Stimulated activated CD4-positive, alpha-beta T cell treated with anti-CD3 and anti-CD28 coated beads, Interleukin-1b, Interleukin-23, amount 100 ng/mL, for 4 hours (primary cell): ENCODE data around the gene REXO4.
"Not testable (repeated sequence)": the region's sequence is repeated elsewhere in the genome, so short reads cannot be mapped to it uniquely, and the experiment has no call there.

Experiments used
- DNase-seq, 2 donors: peaks; one replicate each; pipeline ENCODE4 v3.0.0-alpha.2; 2020; ENCODE audit warnings: low read depth in 2 of 2

Gene REXO4

DNA sequence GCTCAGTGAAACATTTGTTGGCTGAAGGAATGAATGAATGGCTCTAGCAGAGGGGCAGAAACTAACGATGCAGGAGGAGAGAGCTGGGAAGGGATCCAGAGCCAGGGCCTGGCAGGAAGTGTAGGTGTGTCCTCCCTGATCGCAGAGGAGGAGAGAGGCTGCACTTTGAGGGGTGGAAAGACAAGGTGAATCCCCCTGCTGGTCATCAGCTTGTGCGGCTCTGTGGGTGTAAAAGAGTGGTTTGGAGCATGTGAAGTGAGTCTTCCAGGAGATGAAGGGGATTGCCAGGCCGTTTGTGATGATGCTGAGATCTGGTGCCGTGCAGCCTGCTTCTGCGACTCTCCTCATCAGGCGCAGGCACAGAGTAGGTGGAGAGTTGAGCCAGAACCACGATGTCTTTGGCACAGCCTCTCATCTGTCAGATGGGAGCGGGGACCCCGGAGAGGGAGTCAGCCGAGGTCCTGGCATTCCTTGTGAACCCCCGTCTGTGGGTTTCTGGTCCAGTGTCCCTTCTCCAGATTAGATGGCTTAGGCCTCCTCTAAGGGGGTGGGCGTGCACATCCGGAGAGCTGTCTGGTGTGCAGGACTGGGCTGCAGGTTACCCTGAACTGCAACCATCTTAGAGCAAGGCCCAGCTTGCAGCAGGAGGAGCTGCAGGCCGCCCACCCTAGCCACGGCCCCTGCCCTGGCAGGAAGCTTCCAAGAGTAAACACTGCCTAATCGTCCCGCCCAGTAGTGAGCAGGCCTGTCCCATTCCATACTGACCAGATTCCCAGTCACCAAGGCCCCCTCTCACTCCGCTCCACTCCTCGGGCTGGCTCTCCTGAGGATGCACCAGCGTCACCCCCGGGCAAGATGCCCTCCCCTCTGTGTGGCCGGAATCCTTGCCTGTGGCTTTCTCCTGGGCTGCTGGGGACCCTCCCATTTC is 4.1 kb upstream of the REXO4 start, which contains the start of gene ADAMTS13:
Gene ADAMTS13, plus strand, starts transcription at position 753 of the 928 bp plus-strand sequence. Its CDS starts 77 bp downstream, at position 830.
- DNase-seq: no peak

GRCh38 chr9:133420392-133420827 is 2.6 kb upstream of the REXO4 start:
- DNase-seq: no peak

DNA sequence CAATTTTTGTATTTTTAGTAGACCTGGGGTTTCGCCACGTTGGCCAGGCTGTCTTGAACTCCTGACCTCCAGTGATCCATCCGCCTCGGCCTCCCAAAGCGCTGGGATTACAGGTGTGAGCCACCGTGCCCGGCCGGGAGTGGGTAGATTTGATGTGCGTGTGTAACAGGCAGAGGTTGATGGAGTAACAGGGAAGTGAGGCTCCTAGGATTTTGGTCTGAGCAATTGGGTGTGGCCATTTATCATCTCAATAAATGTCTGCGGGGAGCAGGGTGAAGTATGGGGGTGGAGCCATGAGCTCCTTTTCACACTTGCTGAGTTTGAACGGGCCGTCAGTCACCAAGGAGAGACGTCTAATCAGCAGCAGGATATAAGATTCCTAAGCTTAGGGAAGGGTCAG is 1.2 kb upstream of the REXO4 start:
- DNase-seq: no peak

DNA sequence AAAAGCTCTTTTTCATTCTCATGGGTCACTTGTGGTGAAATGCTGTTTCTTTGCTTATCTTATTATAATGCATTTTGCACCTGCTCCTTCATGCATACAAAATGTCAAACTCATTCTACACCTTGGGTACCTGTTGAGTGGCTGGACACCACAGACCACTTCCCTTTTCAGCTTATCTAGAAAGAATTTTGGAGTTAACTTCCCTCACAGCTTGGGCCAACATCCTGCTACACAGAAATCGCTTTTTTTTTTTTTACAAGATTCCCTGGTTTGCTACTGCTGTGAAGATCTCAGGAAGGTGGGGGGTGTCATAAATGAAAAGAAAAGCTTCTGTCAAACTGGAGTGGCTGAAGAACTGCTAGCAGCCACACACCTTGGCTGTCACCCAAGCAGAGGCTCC is 2.6 kb downstream of the REXO4 start:
- no peak for DNase-seq

DNA sequence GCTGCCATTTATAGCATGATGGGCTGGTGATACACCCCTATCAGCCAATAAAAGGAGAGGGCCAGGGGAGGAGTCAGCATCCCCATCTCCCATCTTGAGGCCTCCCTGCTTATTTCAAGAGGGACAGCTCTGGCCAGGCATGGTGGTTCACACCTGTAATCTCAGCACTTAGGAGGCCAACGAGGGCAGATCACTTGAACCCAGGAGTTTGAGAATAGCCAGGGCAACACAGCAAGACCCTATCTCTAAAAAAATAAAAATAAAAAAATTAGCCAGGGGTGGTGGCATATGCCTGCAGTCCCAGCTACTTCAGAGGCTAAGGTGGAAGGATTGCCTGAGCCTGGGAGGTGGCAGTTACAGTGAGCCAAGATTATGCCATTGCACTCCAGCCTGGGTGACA is 9.8 kb downstream of the REXO4 start:
- no peak for DNase-seq

DNA sequence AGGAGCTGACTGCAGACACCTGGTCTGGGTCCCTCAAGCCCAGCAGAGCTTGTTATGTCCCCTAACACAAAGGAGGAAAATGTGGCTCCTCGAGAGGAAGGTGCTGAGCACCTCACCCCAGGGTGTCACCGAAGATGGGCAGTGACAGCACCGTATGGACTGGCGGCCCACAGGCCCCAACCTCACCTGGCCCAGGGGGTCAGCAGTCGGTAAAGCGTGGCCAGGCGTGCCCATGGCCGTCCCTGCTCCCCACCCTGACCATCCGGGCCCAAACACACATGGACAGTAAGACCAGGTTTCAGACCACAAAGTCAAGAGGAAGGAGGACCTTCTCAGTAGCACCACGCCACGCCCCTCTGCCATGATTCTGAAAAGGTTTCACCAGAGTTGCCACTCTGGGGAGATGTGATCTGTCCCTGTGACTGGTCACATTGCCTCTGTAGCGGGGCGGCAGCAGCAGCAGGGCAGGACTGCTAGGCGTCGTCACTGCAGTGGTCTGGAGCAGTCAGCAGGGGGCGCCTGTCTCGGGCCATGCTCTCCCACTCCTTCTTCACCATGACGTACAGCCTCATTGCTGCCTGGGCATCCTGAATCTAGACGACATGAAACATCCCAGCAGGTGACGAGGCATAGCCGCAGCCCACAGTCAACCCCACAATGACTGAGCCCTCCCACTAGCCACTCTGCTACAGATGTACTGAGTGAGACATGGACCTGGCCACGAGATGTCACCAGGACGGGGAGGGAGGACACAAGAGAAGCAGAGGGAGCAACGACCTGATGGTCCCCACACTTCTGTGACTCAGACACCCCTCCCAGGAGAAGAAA is 11.1 kb downstream of the REXO4 start:
- DNase-seq: peak; percentile 70 to 72

GRCh38 chr9:133405508-133406438 is 12.0 kb downstream of the REXO4 start:
- no peak for DNase-seq

GRCh38 chr9:133404454-133405002 is 13.3 kb downstream of the REXO4 start:
- no peak for DNase-seq

DNA sequence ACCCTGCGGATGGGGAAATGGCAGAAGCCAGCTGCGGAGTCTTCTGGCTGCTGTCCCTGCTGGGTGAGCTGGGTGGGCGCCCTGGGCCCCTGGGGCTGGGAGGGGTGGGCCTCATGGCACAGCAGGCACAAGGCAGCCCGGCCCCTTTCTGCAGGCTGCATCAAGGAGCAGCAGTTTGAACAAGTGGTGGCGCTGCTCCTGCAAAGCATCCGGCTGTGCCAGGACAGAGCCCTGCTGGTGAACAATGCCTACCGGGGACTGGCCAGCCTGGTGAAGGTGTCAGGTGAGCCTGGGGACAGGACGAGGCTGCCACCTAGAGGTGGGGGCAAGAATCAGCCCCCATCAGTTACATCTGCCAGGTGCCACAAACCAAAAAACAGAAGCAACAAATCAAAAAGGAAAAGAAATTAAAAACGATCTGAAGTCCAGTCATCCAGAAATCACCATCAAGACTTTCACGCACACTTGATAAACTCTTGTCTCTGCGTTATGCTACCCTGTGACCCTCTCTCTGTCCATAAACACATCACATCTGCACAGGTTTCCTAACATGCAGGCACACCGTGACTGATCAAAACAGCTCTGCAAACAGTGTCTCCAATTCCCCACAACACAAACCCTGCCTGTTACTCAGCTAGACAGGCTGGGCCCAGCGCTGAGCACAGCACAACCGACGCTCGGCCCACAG is 13.9 kb downstream of the REXO4 start:
- DNase-seq: peak; percentile 49 to 51

DNA sequence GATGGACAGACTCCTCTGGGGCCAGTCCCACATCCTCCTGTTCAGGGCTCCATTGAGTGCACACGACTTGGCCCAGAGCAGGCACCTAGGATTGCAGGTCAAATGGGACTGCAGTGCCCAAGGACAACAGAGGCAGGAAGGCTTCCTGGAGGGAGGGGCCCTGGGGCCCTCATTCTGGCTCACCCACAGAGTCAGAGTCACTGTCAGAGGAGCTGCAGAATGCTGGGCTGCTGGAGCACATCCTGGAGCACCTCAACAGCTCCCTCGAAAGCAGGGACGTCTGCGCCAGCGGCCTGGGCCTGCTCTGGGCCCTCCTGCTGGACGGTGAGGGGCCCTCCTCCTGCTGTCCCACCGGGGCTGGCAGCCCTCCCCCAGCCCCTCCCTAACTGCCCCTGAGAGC is 15.1 kb downstream of the REXO4 start:
- DNase-seq: no peak

DNA sequence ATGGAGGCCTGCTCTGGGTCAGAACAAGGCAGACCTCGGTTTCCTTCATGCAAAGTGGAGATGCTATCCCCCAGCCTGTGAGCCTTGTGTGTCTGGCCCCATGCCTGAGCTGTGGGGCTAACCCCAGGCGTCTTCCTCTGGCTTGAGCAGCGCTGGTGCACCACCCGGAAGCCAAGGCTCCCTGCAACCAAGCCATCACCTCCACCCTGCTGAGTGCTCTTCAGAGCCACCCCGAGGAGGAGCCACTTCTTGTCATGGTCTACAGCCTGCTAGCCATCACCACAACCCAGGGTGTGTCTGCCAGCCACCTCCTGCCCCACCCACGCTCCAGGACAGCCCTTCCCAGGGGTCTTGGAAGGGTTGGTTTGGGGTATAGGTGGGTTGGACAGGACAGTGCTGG is 16.2 kb downstream of the REXO4 start:
- DNase-seq: no peak

- DNase-seq: no peak
These were observed 17.5 kb downstream of the REXO4 start for GRCh38 chr9:133400292-133400691.

DNA sequence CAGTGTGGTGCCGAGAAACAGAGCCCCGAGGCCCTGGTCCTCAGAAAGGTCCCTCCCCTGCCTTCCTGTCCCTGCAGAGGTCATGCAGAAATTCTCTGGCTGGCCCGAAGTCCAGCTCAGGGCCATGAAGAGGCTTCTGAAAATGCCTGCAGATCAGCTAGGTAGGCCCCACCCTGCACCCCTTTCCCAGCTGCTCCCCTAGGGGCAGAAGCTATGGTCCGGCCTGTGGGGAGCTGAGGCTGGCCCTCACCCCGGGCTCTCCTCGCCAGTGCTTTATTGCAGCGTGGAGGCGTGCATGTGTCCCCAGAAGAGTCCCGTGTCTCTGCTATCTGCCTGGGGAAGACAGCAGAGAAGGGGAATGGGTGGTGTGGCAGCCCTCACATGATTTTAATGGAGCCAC is 19.9 kb downstream of the REXO4 start:
- DNase-seq: no peak

- no peak for DNase-seq
These were observed 20.4 kb downstream of the REXO4 start for GRCh38 chr9:133397370-133397769.

DNA sequence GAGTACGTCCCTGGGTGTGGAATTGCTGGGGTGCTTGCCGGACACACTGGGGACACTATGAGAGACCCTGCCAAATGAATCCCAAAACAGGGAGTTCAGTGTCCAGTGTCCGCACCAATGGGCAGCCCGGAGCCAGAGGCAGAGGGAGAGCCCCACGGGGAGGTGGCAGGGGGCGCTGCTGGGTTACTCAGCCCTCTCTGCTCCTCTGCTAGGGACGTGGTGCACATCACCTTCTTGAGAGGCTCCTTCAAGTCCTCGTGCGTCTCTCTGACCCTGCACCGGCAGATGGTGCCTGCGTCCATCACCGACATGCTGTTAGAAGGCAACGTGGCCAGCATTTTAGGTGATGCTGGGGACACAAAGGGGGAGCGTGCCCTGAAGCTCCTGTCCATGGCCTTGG is 20.9 kb downstream of the REXO4 start:
- no peak for DNase-seq

DNA sequence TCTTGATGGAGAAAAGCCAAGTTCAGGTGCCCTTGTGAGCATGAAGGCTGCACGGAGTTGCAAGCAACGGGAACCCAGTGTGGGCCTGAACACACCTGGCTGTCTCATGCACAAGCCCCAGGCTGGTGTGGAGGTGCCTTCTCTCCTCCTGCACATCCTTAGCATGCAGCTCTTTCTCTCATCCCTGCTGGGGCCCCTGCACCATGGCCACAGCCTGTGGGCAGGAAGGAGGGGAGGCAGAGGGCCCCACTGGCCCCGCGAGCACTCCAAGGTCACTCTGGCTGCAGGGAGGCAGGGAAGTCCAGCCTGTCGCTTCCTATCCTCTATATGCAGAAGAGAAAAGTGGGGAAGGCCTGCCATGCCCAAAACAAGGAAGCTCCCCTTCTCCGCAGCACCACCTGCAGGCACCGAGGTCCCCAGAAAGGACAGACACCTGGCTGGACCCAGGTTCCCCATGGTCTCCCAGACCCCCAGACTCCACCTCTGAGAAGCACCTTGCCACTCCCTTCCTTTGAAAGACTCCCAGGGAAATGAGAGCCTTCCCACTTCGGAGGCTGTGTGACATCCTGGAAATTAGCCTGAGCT is 23.0 kb downstream of the REXO4 start:
- DNase-seq: no peak

- no peak for DNase-seq
These were observed 24.4 kb downstream of the REXO4 start for GRCh38 chr9:133393399-133393798.

DNA sequence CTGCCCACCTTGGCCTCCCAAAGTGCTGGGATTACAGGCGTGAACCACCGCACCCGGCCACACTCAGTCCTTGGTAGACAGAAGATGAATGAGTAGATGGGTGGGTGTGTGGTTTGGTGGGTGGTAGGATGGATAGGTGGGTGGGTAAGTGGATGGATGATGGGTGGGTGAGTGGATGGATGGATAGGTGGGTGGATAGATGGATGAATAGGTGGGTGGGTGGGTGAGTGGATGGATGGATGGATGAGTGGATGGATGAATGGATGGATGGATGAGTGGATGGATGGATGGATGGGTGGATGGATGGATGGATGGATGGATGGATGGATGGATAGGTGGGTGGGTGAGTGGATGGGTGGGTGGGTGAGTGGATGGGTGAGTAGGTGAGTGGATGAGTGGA is 25.5 kb downstream of the REXO4 start:
- not testable (repeated sequence) for DNase-seq

- not testable (repeated sequence) for DNase-seq
These were observed 26.4 kb downstream of the REXO4 start for GRCh38 chr9:133391449-133391848.

DNA sequence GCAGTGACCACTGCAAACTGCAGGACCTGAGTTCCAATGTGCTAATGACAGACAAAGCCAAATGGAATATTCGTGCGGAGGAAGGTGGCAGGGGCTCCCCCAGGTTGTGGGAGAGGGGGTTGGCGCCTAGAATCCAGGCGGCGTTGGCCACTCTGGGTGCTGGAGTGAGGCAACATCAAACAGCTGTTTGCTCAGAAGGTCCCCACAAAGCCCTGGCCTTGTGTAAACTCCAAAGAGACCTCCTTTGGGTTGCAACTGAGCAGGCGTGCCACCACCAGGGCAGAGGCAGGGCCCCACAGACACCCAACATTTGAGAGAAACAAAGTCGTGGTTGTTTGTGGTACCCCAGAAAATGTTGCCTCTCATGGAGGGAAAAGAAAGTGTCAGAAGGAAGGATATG is 27.1 kb downstream of the REXO4 start:
- DNase-seq: no peak
